Glutamatergic neuron (in vitro differentiated cells): ENCODE results near the gene NECTIN1. TPM values are rescaled to one million over a fixed set of nuclear protein-coding genes. Genes with fewer than 3 reads are reported as not detected.

Experiments used
- DNase-seq: peaks from one replicate; pipeline ENCODE4 v3.0.0; 2022
- H3K27ac Mint-ChIP-seq: one replicate; pipeline ENCODE4 v1.8.0; 2020; ENCODE audit warnings: mild to moderate bottlenecking, mixed read lengths, inconsistent platforms; ENCODE audit not compliant: unreplicated experiment
- H3K27me3 Mint-ChIP-seq: one replicate; pipeline ENCODE4 v1.8.0; 2020; ENCODE audit warnings: mild to moderate bottlenecking, moderate library complexity, mixed read lengths, inconsistent platforms; ENCODE audit not compliant: unreplicated experiment
- H3K36me3 Mint-ChIP-seq: one replicate; pipeline ENCODE4 v1.8.0; 2020; ENCODE audit warnings: mild to moderate bottlenecking, mixed read lengths, inconsistent platforms; ENCODE audit not compliant: unreplicated experiment
- H3K4me1 Mint-ChIP-seq: one replicate; pipeline ENCODE4 v1.8.0; 2020; ENCODE audit warnings: mild to moderate bottlenecking, low read depth, mixed read lengths, inconsistent platforms; ENCODE audit not compliant: unreplicated experiment
- H3K4me3 Mint-ChIP-seq: one replicate; pipeline ENCODE4 v1.8.0; 2020; ENCODE audit warnings: mild to moderate bottlenecking, mixed read lengths, inconsistent platforms; ENCODE audit not compliant: unreplicated experiment
- H3K9me3 Mint-ChIP-seq: one replicate; pipeline ENCODE4 v1.8.0; 2020; ENCODE audit warnings: mild to moderate bottlenecking, moderate library complexity, mixed read lengths, inconsistent platforms; ENCODE audit not compliant: unreplicated experiment
- CTCF ChIP-seq: fragments of 200-600 bp; sonication (generic); IDR thresholded peaks from one replicate; pipeline ENCODE4 v1.5.0; 2021; ENCODE audit not compliant: partially characterized antibody, unreplicated experiment
- total RNA-seq: library from RNA; stranded (reverse); fragmentation: NEBNext Ultra II Directional; extraction: Animal tissue kit (Norgen Biotek cat#: 25700); gene quantifications from one replicate; pipeline ENCODE4 v1.2.1, GENCODE V29; 2021; ENCODE audit not compliant: unreplicated experiment

NECTIN1 gene
- total RNA-seq, 1 donor from 2014 or later: 26.0 TPM

DNA sequence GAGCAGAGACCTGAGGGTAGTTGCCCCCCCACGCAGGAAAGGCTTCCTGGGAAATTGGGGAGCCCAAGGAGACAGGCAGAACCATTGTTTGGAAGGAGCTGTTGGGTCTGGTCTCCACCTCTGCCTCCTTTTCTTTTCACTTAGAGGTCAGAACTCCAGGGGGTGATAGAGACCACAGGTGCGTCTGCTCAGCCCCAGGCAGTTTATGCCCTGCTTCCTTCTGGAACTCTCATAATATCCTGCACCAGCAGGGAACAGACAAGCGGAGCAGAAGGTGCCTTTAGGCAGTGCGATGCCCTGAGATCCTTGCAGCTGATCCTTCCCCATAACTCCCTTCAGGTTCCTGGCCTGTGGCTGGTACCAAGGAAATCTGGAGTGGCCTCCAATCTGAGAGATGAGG is 120.2 kb downstream of the NECTIN1 start:
- Mint-ChIP-seq H3K9me3 (peaks cover 4% of the 10 kb centered on the region), H3K4me1 (peaks cover 8% of the 10 kb centered on the region), H3K36me3 (no peaks in the 10 kb centered on the region), H3K27ac (no peak overlapping the region), H3K4me3 (no peak overlapping the region), H3K27me3 (peaks cover 7% of the 10 kb centered on the region)
- TF ChIP-seq CTCF: no peak
- DNase-seq: no peak

- no peak overlapping the region for H3K4me3 Mint-ChIP-seq
- peaks cover 4% of the 10 kb centered on the region for H3K9me3 Mint-ChIP-seq
- no peaks in the 10 kb centered on the region for H3K36me3 Mint-ChIP-seq
- H3K27me3 Mint-ChIP-seq: peaks cover 6% of the 10 kb centered on the region
- DNase-seq: no peak
- peaks cover 8% of the 10 kb centered on the region for H3K4me1 Mint-ChIP-seq
- no peak for TF ChIP-seq CTCF
- no peak overlapping the region for H3K27ac Mint-ChIP-seq
Observed at GRCh38 chr11:119608201-119608600, 120.8 kb downstream of the NECTIN1 start.

DNA sequence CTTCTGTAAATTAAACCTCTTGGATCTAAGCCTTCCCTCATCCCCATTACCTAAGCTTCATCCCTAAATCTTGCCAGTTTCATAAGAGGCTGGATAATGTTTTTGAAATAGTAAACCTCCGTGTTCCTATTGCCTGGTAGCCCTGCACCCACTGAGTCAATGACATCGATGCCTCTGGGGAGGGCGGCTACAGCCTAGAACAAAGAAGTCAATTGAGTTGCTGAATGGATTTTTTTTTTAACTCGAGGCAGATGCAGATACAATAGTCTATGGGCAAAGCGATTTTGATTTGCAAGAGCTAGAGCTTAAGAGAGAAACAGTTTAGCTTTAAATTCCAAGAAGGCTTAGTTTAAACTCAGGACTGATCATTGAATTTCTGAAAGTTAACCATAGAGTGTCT is 121.3 kb downstream of the NECTIN1 start:
- Mint-ChIP-seq H3K4me1 (peaks cover 8% of the 10 kb centered on the region), H3K36me3 (no peaks in the 10 kb centered on the region), H3K27ac (no peak overlapping the region), H3K27me3 (peaks cover 5% of the 10 kb centered on the region), H3K9me3 (peaks cover 4% of the 10 kb centered on the region), H3K4me3 (no peak overlapping the region)
- DNase-seq: no peak
- no peak for TF ChIP-seq CTCF

GRCh38 chr11:119605137-119605665 is 123.8 kb downstream of the NECTIN1 start:
- Mint-ChIP-seq H3K9me3 (peaks cover 3% of the 10 kb centered on the region), H3K27ac (no peak overlapping the region), H3K27me3 (peaks cover 7% of the 10 kb centered on the region), H3K4me1 (peaks cover 8% of the 10 kb centered on the region), H3K4me3 (no peak overlapping the region), H3K36me3 (no peaks in the 10 kb centered on the region)
- TF ChIP-seq CTCF: no peak
- no peak for DNase-seq

DNA sequence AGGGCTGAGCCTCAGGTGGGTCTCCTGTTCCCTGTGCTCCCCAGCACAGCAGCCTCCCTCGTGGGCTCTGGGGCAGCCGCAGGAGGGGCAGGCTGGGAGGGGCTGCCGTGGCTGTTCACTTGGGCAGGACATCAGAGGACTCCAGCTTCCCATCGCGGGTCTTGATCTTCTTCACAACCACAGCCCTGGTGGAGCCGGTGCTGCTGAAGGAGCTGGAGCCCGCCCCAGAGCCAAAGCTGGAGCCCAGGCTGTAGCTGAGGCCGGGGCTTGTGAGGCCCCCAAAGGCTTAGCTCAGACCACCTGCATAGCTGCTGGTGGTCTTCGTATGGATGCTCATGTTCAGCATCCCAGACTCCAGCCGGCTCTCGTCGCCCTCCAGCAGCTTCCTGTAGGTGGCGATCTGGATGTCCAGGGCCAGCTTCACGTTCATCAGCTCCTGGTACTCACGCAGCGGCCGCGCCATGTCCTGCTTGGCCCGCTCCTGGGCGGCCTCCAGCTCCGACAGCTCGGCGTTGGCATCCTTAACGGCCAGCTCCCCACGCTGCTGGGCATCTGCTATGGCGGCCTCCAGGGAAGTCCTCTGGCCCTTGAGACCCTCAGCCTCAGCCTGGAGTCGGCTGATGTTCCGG is 126.1 kb downstream of the NECTIN1 start:
- Mint-ChIP-seq H3K27ac (no peak overlapping the region), H3K27me3 (peaks cover 7% of the 10 kb centered on the region), H3K36me3 (no peaks in the 10 kb centered on the region), H3K9me3 (peaks cover 3% of the 10 kb centered on the region), H3K4me1 (peaks cover 4% of the 10 kb centered on the region), H3K4me3 (no peak overlapping the region)
- no peak for TF ChIP-seq CTCF
- DNase-seq: no peak
